HG02571 (cell line): ENCODE results near the gene PPP1R13B.
"Not testable (repeated sequence)": the region's sequence is repeated elsewhere in the genome, so short reads cannot be mapped to it uniquely, and the experiment has no call there.

ENCODE experiments used
- ATAC-seq: cut with Tn5 transposase; IDR thresholded peaks from one replicate; pipeline ENCODE4 v1.9.1; 2021; ENCODE audit warnings: mild to moderate bottlenecking, moderate library complexity; ENCODE audit not compliant: unreplicated experiment

PPP1R13B gene

DNA sequence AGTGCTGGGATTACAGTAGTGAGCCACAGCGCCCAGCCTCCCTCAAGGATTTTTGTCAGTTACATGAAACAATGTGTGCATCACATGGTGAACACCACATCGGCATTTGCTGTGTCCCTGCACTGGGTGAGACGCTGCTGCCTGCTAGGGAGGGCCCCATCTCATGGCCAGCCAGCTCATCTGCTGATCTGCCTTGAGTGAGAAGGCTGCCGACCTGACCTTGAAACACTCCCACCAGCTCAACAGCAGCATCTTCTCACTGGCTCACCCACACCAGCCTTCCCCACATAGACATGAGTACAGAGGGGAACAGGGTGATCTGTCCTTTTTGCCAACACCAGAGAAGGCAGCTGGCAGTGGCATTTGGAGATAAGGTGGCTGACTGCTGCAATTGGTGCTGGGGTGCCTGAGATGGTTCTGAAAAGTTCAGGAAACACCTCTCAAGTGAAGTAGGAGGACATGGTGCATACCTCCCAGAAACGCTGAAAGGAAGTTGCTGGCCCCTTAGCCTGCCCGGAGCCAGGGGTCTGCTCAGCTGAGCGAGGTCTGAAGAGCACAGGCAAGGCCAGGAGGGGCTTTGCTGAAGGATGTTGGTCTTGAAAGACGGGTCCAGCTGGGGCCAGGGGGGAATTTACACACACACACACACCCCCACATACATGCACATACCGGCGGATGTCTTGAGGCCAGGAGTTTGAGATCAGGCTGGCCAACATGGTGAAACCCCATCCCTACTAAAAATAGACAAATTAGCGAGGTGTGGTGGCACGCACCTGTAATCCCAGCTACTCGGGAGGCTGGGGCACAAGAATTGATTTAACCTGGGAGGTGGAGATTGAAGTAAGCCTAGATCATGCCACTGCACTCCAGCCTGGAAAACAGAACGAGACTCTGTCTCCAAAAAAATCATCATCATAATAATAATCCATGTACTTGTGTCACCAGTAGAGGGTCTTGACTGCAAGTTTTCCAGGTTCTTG lies 14.3 kb upstream of the PPP1R13B start:
- ATAC-seq: no peak

DNA sequence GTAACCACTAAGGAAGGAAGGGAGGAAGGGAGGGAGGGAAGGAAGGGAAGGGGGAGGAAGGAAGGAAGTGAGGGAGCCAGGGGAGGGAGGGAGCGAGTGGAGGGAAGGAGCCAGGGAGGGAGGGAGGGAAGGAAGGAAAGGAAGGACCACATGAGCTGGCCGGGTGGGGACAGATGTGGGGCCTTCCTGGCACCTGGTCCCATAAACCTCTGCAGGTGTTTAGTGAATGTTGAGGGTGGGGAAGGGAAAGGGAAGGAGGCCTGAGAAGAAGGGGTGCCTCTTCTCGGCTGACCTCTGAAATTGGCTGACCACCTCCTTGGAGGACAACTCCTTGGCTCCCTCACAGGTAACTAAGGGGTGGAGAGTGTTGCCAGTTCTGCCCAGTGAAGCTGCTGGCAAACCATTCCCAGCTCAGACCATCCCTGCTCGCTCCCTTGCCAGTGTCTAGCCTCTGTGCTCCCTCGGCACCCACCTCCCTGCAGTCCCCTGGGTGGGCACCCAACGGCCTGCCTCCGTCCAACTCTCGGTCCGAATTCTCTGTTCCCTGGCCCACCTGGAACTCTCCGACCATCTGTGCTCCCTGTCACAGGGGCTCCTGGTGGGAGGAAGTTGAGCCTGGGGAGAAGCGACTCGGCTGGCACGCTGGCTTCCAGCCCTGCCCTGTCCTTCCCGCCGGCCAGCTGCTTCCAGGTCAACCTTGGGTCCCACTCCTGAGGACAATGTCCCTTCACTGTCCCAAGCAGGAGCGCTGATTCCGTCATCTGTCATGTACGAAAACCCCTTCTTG lies 12.2 kb upstream of the PPP1R13B start:
- no peak for ATAC-seq

DNA sequence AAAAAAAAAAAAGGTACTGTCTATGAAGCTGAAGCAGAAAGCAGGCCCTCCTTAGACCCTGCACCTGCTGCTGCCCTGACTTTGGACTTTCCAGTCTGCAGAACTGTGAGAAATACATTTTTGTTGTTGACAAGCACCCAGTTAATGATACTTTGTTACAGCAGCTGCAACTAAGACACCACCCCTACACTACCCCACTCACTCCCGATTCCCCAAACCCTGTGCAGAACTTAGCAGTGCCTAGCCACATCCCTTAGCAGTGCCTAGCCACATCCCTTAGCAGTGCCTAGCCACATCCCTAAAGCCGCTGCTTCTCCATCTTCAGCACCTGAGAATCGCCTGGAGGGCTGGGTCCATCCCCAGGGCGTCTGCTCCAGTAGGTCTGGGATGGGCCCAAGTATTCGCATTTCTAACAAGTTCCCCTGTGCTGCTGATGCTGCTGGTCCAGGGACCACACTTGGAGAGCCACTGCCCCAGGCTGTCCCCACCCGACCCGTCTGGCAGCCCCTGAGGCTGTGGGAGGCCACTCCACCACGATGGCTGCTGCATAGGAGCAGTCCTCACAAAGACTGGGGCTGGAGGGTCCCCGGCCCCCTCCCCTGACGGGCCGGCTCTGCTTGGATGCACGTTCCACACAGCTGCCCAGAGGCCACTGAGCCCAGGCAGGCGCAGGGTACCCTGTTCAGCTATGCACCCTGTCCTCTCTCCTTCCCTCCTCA lies 10.8 kb upstream of the PPP1R13B start:
- ATAC-seq: no peak

DNA sequence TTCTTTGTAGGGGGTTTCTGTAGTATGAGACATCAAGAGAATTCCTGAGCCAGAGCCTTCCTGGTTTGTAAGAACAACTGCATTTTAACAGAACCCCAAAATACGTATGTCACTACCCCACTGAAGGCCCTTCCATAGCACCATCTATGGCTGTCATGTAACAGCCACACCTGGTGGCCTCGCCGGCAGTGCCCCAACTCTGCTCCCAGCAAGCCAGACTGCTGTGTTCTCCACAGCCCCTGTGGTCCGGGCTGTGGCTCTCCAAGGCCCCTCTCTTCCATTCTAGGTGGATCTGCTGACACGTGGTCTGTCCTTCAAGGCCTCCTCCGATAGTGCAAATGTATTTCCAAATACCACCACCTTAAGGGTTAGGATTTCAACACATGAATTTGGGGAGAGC lies 9.9 kb upstream of the PPP1R13B start:
- no peak for ATAC-seq

DNA sequence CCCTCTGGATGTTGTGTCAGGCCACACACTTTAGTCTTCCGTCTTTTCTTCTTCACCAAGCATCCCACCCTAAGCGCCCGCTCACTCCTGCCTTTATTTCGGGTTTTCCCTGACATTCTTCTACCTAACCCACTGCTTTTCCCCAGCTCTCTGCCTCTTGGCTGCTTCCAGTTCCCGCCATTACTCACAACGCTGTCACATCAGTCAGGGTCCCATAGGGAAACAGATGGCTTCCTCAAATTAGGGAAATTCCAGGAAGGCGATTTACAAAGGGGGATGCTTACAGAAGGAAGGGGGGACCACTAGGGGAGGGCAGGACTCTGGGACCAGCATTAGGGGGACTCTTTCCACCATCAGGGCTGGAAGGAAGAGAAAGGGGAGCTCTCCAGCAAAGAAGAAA lies 9.2 kb upstream of the PPP1R13B start:
- no peak for ATAC-seq

DNA sequence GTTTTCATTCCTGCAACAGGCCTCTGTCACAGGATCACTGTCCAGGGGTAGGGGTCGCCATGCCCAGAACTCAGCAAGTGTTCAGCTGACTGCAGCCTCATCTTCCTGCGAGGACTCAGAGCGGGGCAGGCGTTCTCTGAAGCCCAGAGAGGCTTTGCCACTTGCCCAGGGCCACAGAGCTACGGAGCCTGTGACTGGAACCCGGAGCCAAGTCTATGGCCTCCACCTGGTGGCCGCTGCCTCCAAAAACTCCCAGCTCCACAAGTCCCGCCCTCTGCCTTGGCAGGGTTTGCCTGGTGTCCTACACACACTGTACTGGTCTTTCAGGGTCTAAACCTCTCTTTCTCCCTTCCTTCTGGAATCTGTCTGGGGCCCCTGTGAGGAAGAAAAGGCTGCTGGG lies 8.7 kb upstream of the PPP1R13B start:
- no peak for ATAC-seq

DNA sequence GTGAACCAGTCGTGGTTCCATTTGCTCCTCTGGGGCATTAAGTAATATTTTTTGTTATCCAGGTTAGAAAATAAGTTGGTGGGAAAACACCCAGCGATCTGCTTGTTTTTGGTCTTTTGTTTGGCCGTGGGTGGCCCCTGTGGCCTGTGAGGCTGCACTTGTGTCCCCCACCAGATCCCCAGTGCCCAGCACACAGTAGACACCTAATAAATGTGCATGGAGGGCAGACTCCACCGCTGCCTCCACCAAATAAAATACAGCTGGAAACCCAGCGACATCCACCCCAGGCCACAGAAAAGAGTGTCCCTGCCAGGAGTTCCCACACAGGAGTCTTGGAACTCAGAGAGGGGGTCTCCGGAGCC lies 8.3 kb upstream of the PPP1R13B start:
- no peak for ATAC-seq

DNA sequence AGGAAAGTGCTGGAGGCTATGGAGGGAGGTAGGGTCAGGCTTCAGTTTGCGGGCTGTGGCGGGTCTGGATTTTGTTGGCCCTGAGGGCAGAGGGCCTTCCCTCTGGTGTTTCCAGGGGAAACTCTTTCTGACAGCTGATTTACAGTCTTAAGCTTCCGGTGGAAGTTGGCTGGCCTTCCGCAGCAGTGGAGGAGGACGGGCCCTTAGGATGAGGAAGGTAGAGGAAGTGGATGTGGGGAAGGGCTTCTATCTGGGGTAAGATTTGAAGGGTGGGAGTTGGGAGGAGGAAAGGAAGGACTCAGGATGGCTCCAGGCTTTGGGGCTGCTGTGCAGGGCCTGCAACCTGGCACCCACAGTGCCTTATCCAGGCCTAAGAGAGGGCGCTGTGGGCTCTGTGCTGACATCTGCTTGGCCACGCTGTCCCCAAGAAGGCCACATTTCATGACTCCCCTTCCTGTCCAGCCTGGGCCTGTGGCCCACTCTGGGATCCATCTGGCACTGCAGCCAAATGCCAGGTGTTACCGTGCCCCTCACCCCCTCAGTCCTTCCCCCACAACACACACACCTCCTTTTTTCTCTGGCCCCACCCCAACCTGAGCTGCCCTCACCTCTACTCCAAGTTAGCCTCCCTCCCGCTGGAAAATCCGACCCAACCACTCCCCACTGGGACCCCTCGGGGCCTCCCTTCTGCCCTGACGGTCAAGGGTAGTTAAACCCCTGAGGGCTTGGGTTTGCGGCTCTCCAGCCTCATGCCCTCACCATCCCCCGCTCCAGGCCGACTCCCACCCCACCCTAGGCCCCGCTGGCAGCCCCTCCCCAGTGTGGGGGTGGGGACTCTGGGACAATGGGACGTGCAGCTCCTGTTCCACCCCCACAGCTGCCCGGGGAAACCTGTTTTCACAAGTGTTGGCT lies 7.7 kb upstream of the PPP1R13B start:
- no peak for ATAC-seq

DNA sequence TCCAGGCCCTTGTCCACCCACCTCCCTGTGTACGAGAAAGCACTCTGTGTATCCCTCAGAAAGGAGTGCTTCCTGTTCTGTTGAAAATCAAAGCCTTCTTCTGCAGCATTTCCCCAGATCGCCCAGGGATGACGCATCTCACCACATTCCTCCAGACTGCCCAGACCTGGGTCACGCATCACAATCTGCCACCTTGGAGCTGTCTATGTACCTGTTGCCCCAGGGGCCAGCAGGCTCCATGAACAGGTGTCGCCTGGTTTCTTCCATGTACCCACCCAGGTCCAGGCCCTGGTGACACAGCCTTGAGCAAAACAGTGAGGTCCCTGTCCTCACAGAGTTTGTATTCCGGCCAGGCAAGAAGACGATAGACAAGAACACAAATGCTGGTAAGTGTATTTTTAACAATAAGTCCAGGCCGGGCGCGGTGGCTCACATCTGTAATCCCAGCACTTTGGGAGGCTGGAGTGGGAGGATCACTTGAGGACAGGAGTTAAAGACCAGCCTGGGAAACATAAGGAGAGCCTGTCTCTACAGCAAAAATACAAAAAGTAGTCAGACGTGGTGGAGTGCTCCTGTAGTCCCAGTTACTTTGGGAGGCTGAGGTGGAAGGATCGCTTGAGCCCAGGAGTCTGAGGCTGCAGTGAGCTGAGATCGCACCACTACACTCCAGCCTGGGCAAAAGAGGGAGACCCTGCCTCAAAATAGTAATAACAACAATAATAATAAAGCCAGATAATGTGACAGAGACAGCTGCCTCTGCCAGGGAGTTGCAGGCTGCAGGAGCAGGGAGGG lies 6.8 kb upstream of the PPP1R13B start:
- no peak for ATAC-seq

DNA sequence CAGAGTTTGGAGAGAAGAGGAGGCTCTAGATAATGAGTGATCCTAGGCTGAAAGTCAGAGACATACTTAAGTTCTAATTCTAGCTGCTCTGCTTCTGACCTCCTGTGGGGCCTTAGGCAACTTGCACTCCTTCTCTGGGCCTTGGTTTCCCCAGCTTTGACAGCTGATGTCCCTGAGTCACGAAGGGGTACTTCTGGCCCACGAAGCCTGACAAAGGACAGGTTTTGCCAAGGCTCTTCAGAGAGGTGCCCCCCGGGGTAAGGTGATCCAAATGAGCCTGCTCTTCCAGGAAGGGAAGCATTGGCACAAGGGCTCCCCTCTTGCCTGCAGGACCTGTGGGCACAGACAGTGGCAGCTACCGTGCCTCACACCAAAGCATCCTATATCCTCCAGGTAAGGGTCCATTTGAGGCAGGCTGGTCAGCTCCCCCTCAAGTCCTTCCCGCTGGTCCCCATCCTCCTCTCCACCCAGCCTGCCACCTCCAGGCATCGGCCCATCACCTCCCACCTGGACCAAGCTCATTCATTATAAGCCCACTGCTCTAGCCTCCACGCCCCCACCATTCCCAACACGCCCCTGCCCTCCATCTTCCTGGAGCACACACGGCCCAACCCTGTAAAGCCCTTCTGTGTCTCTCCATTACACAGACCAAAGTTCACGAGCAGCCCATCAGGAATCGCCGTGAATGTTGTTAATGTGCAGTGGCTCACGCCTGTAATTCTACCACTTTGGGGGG lies 1.9 kb upstream of the PPP1R13B start:
- ATAC-seq: no peak

DNA sequence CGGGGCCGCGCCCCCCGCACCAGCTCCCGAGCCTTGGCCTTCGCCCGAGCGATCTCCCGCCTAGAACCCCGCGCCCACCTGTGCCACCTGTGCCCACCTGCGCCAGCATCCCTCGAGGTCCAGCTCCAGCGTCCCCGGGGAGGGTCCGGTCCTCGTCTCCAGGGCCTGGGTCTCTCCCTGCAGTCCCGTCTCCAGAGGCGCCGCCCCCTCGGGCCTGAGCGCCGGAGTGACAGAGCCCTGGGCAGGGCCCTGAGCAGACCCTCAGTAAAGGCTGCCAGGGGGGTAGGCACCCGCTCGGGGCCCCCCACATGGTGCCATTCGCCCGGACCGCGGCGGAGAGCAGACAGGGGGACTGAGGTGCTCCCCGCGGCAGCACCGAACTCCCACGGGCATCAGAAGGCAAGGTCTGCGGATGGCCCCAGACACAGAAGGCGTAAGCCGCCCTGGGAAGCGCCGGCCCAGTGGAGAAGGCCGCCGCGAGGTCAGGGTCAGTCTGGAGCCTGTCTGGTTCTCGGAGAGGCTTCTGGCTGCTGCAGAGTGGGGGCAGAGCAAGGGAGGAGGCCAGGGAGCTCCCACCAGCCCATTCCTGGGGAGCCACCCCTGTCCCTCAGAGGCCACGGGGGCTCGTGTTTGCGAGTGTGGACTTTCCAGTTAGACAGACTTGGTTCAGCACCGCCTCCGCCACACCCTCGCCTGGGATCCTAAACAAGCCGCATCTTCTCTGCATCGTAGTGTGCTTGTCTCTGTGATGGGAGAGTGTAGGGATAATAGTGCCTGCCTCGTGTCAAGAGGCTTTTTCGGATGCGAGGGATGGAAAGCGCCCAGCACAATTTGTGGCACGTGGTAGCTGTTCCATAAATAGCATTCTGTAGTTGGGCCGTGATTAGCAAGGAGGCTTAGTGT lies 1.1 kb upstream of the PPP1R13B start:
- no peak for ATAC-seq

DNA sequence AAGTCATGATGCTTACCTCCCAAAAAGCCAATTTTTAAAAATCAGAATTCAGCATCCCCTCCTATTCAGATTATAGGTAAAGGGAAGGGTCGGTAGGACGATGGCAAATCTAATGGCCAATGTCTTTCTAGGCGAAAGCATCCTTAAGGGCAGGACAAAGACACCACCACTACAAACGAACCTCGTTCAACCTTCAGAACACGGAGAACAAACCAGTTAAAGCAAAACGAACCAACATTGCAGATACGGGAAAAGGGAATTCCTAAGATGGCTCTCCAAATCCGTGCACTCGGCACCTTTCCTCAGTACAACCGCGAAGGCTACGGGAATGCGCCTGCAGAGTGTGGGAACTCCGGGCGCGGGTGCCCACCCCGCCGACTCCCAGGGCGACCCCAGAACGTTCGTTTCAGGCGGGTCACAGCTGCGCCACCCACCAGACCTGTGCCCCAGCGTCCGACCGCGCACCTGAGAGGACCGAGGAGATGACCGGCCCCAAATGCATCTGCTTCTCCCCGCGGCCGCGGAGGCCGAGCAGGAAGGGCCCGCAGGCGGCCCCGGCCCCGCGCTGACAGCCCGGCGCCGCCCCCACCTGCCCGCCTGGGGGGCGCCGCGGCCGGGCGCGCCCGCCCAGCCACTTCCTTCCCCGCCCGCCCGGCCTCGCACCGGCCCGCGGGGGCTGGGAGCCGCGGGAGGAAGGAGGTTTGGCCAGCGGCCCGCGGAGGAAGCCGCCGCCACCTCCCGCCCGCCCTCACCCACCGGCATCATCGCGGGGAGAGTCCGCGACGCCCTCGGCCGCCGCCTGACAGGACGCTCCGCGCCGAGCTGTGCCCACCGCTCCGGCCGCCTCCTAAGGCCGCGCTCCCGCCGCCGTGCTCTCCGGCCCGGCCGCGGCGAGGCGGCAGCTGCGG lies 578 bp downstream of the PPP1R13B start:
- peak; percentile 28 for ATAC-seq

DNA sequence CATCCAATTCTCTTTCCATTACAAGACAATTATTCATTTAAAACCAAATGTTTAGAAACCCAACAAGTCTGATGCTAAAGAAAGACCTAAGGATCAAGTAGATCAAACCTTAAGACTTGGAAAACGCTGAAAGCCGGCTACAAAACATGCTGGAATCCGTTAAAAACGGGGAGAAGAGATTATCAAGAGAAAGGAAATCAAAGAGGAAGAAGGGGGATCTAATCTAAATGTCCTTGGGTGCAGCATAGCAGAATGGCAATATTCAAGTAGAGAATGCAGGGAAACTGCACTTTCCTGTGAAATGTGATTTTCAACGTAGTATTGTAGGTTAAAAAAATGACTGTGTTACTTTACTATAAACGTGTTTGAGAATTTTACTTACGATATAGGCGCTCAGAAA lies 1.3 kb downstream of the PPP1R13B start:
- ATAC-seq: no peak

DNA sequence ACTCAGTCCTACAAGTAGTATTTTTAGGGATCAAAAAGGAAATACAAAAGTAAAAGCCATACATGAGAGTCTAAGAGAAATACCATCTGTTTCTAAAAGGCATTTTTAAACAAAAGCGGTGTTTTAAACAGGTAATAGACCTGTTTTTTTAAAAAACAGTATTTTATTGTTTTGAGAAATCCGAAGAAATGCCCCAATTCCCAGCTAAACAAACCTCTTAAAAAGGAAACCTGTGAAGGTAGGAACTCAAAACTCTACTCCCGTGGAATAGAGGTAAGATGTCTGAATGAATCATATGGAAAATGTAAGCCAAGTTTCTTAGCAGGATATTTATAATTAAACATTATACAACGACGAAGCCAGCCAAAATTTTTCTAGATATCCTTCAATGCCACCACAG lies 2.0 kb downstream of the PPP1R13B start:
- ATAC-seq: no peak

DNA sequence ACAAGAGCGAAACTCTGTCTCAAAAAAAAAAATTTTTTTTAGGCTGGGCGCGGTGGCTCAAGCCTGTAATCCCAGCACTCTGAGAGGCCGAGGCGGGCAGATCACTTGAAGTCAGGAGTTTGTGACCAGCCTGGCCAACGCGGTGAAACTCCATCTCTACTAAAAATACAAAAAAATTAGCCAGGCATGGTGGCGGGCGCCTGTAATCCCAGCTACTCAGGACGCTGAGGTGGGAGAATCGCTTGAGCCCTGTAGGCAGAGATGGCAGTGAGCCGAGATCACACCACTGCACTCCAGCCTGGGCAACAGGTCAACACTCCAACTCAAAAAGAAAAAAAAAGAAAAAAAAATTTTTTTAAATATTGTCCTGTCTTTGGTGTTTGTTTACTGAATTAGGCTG lies 6.1 kb downstream of the PPP1R13B start:
- not testable (repeated sequence) for ATAC-seq

DNA sequence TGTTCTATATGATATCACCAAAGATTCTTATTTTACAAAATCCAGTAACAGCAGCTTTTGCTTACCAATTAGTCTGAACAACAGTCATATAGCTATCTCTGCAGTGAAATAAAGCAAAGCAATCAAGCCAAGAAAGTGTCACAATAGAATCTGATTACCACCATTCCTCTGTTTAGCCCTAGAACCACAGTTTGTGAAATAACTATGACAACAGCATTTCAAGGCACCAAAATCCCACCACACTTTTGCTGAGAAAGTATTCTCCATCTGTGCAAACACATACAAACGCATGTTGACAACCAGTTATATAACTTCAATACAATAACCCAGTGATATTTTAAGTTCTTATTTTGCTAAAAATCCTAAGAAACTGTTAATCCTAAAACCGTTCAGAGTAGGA lies 7.4 kb downstream of the PPP1R13B start:
- ATAC-seq: no peak

DNA sequence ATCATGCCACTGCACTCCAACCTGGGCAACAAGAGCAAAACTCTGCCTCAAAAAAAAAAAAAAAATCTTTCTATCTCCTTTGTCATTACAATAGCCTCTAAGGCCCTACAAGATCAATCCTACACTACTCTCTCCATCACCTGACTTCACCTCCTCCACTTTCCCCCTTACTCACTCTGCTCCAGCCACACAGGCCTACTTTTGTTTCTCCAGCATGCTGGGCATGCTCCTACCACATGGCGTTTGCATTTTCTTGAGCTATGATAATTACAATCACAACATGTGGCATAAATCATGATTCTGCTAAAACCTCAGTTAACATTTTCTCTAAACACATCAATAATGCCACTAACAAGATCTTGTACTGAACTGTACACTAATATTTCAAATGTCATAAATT lies 7.8 kb downstream of the PPP1R13B start:
- no peak for ATAC-seq
